SK-N-MC (cell line): ENCODE measurements around the gene MYBPC1.

Experiments used
- DNase-seq: peaks from one replicate; pipeline ENCODE4 v3.0.0-alpha.2; 2011; ENCODE audit warnings: low read depth, low spot score
- H3K27ac ChIP-seq: fragments of 200-600 bp; sonication (generic); 2 replicates; pipeline ENCODE4 v1.5.1; 2016; ENCODE audit warnings: mixed run types
- H3K36me3 ChIP-seq: fragments of 200-600 bp; sonication (generic); 2 replicates; pipeline ENCODE4 v1.6.1; 2017; ENCODE audit warnings: antibody characterized with exemption, low read length, mixed read lengths; ENCODE audit not compliant: insufficient read depth
- H3K4me3 ChIP-seq: fragments of 200-600 bp; sonication (generic); 2 replicates; pipeline ENCODE4 v1.5.1; 2016
- H3K9ac ChIP-seq: fragments of 200-600 bp; sonication (generic); 2 replicates; pipeline ENCODE4 v1.8.0; 2017; ENCODE audit warnings: mixed run types, mixed read lengths; ENCODE audit not compliant: insufficient read length
- H3K9me3 ChIP-seq: fragments of 200-600 bp; sonication (generic); 2 replicates; pipeline ENCODE4 v1.6.1; 2017; ENCODE audit warnings: low read depth, mild to moderate bottlenecking, antibody characterized with exemption, low read length, moderate library complexity, mixed read lengths
- EZH2 ChIP-seq: fragments of 200-600 bp; sonication (generic); IDR thresholded peaks from one replicate; pipeline ENCODE4 v1.6.1; 2017; ENCODE audit warnings: antibody characterized with exemption
- FOXP2 ChIP-seq: optimal IDR thresholded peaks from 2 replicates; pipeline ENCODE3; 2011; ENCODE audit warnings: mild to moderate bottlenecking, moderate library complexity; ENCODE audit not compliant: insufficient read depth; ENCODE audit errors: extremely low read length, control extremely low read depth
- POLR2AphosphoS5 ChIP-seq: IDR thresholded peaks from 2 replicates; pipeline ENCODE4 v1.6.1; 2012; ENCODE audit warnings: mild to moderate bottlenecking, low read depth, low read length, borderline replicate concordance

The MYBPC1 gene

GRCh38 chr12:101634724-101635123, 40.0 kb downstream of the MYBPC1 start:
- H3K27ac ChIP-seq = no peak overlapping the region
- H3K4me3 ChIP-seq = no peak overlapping the region
- DNase-seq = no peak
- H3K9me3 ChIP-seq = no peaks in the 10 kb centered on the region
- H3K9ac ChIP-seq = no peak overlapping the region
- TF ChIP-seq EZH2 (no peak), FOXP2 (no peak), POLR2AphosphoS5 (no peak)
- no peaks in the 10 kb centered on the region for H3K36me3 ChIP-seq

DNA sequence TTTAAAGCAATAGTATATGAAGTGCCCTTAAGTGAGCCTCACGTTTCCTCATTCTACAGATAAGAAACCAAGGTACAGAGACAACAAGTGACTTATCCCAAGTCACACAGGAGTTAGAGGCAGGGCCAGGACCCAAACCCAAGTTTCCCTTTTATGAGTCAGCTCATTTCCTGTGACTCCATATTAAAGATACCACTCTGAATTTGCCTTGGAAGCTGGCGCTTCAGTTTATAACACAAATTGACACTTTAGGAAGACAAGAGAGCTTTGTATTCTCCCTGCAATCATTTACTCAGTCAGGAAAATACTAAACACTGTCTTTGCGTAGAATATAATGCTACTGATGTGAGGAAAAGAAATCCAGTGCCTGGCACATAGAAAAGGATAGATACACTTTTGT, 43.2 kb downstream of the MYBPC1 start:
- Histone ChIP-seq H3K27ac (peak overlapping the region; percentile 64; the same call in 1 of the 2 replicates), H3K4me3 (0 out of 2 replicates have a peak overlapping the region, but pooled peaks have one; percentile 14), H3K9ac (no peak overlapping the region), H3K9me3 (no peaks in the 10 kb centered on the region), H3K36me3 (no peaks in the 10 kb centered on the region)
- TF ChIP-seq FOXP2 = no peak
- no peak for TF ChIP-seq POLR2AphosphoS5
- DNase-seq = no peak

GRCh38 chr12:101642115-101643067, 47.6 kb downstream of the MYBPC1 start:
- TF ChIP-seq FOXP2 (no peak), POLR2AphosphoS5 (no peak), EZH2 (no peak)

DNA sequence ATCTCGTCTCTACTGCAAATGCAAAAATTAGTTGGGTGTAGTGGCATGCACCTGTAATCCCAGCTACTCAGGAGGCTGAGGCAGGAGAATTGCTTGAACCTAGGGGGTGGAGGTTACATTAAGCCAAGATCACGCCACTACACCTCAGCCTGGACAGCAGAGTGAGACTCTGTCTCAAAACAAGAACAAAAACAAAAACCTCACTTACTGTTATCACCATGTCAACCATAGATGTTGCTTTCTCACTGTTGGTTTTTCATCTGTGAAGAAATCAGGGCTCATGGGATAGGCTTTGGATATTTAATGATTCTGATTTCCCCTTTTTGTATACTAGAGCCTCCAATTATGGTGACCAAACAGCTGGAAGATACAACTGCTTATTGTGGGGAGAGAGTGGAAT, 52.9 kb downstream of the MYBPC1 start:
- TF ChIP-seq EZH2 (no peak), FOXP2 (no peak), POLR2AphosphoS5 (no peak)
- Histone ChIP-seq H3K9me3 (no peaks in the 10 kb centered on the region), H3K27ac (no peak overlapping the region), H3K36me3 (no peaks in the 10 kb centered on the region), H3K4me3 (no peak overlapping the region), H3K9ac (no peak overlapping the region)
- no peak for DNase-seq

More at GRCh38 chr12:101642115-101643067, 47.6 kb downstream of the MYBPC1 start:
- Histone ChIP-seq H3K27ac (no peak overlapping the region), H3K36me3 (no peaks in the 10 kb centered on the region), H3K9me3 (no peaks in the 10 kb centered on the region), H3K4me3 (no peak overlapping the region), H3K9ac (no peak overlapping the region)
- no peak for DNase-seq

- Histone ChIP-seq H3K27ac (no peak overlapping the region), H3K9ac (no peak overlapping the region), H3K36me3 (no peaks in the 10 kb centered on the region), H3K9me3 (no peaks in the 10 kb centered on the region), H3K4me3 (no peak overlapping the region)
- DNase-seq = no peak
- TF ChIP-seq EZH2 = no peak
- no peak for TF ChIP-seq POLR2AphosphoS5
- no peak for TF ChIP-seq FOXP2
Observed at GRCh38 chr12:101648195-101648594, 53.4 kb downstream of the MYBPC1 start.

DNA sequence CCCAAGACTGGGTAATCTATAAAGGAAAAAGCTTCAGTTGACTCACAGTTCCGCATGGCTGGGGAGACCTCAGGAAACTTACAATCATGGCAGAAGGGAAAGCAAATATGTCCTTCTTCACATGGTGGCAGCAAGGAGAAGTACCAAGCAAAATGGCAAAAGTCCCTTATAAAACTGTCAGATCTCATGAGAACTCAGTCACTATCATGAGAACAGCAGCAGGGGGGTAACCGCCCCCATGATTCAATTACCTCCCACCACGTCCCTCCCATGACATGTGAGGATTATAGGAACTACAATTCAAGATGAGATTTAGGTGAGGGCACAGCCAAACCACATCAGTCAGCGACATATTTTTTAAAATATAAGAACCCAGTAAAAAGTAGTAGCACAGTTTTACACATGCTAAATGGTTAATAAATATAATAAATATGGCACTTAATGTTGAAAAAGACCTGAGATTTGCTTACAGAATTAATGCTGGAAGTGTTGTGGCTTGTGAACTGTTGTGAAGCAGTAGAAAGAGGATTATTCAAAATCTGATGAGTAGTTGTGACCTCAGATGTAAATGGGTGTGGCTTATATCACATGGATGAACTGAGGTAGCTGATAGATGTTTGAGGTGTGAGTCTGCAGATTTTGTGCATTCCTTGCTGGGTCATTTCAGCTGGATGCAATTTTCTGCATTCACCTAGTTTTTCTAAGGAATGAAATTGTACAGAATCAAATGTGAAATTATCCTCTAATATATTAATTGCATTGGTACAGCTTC, 55.8 kb downstream of the MYBPC1 start:
- no peak for TF ChIP-seq EZH2
- TF ChIP-seq FOXP2 = no peak
- no peak overlapping the region for H3K4me3 ChIP-seq

GRCh38 chr12:101653030-101653429, 58.3 kb downstream of the MYBPC1 start:
- no peak overlapping the region for H3K9ac ChIP-seq

More for the DNA sequence above, 55.8 kb downstream of the MYBPC1 start:
- Histone ChIP-seq H3K36me3 (no peaks in the 10 kb centered on the region), H3K9me3 (no peaks in the 10 kb centered on the region), H3K9ac (no peak overlapping the region), H3K27ac (no peak overlapping the region)
- DNase-seq = no peak

DNA sequence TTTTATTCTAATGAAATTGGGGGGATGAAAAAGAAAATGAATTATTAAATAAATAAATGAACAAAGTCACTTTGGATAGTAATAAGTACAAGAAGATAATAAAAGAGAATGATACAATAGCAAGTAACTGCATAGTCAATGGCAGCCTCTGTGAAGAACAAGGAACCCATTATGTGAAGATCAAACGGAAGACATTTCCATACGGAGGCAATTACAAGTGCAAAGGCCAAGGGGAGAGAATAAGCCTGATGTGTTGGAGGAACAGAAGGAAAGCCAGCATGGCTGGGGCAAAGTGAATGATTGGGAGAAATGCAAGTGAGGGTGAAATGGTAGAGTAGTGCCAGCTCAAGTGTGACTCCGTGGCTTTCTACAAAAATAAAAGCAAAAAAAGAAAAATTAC, 58.7 kb downstream of the MYBPC1 start:
- no peak overlapping the region for H3K9ac ChIP-seq
- no peaks in the 10 kb centered on the region for H3K9me3 ChIP-seq
- no peak for DNase-seq
- no peak for TF ChIP-seq POLR2AphosphoS5
- TF ChIP-seq EZH2 = no peak
- no peak for TF ChIP-seq FOXP2
- no peak overlapping the region for H3K4me3 ChIP-seq
- H3K36me3 ChIP-seq = no peaks in the 10 kb centered on the region
- H3K27ac ChIP-seq = no peak overlapping the region

More at GRCh38 chr12:101653030-101653429, 58.3 kb downstream of the MYBPC1 start:
- Histone ChIP-seq H3K36me3 (no peaks in the 10 kb centered on the region), H3K9me3 (no peaks in the 10 kb centered on the region), H3K4me3 (no peak overlapping the region), H3K27ac (no peak overlapping the region)
- no peak for DNase-seq
- no peak for TF ChIP-seq EZH2
- TF ChIP-seq POLR2AphosphoS5 = no peak
- no peak for TF ChIP-seq FOXP2

- DNase-seq = no peak
- H3K27ac ChIP-seq = no peak overlapping the region
- no peak for TF ChIP-seq POLR2AphosphoS5
- no peak for TF ChIP-seq EZH2
- TF ChIP-seq FOXP2 = no peak
- H3K9ac ChIP-seq = no peak overlapping the region
- H3K4me3 ChIP-seq = no peak overlapping the region
- H3K9me3 ChIP-seq = no peaks in the 10 kb centered on the region
- no peaks in the 10 kb centered on the region for H3K36me3 ChIP-seq
Observed at GRCh38 chr12:101654442-101654841, 59.7 kb downstream of the MYBPC1 start.
